Endothelial cell of umbilical vein (primary cell): ENCODE measurements around the gene YBX1. TPM values are rescaled to one million over a fixed set of nuclear protein-coding genes. Genes with fewer than 3 reads are reported as not detected.
"Not testable (repeated sequence)": the region's sequence is repeated elsewhere in the genome, so short reads cannot be mapped to it uniquely, and the experiment has no call there.

Experiments
- BruUV-seq: library from RNA; stranded (reverse); fragments of 400-500 nt; replicated peaks from 2 replicates; lab custom pipeline; 2021; lab: Mats Ljungman, UMichigan
- CTCF ChIA-PET: fragments of 300-600, 350-600 bp; sonication (Branson Sonifier 250); formaldehyde crosslinking; loops from one replicate; lab custom pipeline; 2021; ENCODE audit warnings: antibody characterized with exemption, inconsistent platforms; lab: Charles Lee
- POLR2A ChIA-PET: fragments of 300-600, 350-600 bp; sonication (Branson Sonifier 250); formaldehyde crosslinking; loops from one replicate; lab custom pipeline; 2021; ENCODE audit warnings: antibody characterized with exemption, inconsistent platforms; lab: Charles Lee
- DNase-seq: peaks from one replicate; pipeline ENCODE4 v3.0.0-alpha.2; 2011; ENCODE audit warnings: low read depth, low spot score
- FAIRE-seq: peaks from 2 replicates; lab custom pipeline; 2011; peaks lifted over from hg19 to GRCh38; lab: Jason Lieb, UNC
- H2AFZ ChIP-seq: 2 replicates; pipeline ENCODE4 v1.6.0; 2012; ENCODE audit warnings: low read depth, low read length, control low read depth, inconsistent platforms
- H3K27ac ChIP-seq: 2 replicates; pipeline ENCODE4 v1.5.1; 2011; ENCODE audit warnings: low read depth, mild to moderate bottlenecking, control low read depth, low read length, moderate library complexity; ENCODE audit not compliant: insufficient read depth
- H3K27me3 ChIP-seq, 2 experiments: 2 replicates each; pipeline versions ENCODE4 v1.6.0 to v1.6.1; 2011; ENCODE audit warnings: low read length in 2 of 2, mixed read lengths in 1 of 2; ENCODE audit not compliant: control insufficient read depth in 2 of 2, insufficient read depth in 2 of 2
- H3K36me3 ChIP-seq, 2 experiments: 2 replicates in 1 of 2; 3 replicates in 1 of 2; pipeline ENCODE4 v1.5.1; 2011; ENCODE audit warnings: low read length in 2 of 2, mild to moderate bottlenecking in 1 of 2, moderate library complexity in 1 of 2; ENCODE audit not compliant: control insufficient read depth in 2 of 2, insufficient read depth in 2 of 2; ENCODE audit errors: extremely low read depth in 1 of 2
- H3K4me1 ChIP-seq: 3 replicates; pipeline ENCODE4 v1.5.1; 2011; ENCODE audit warnings: mild to moderate bottlenecking, low read length; ENCODE audit not compliant: control insufficient read depth, insufficient read depth; ENCODE audit errors: extremely low read depth
- H3K4me2 ChIP-seq: 2 replicates; pipeline ENCODE4 v1.6.1; 2011; ENCODE audit warnings: low read length, control low read depth, mixed read lengths; ENCODE audit not compliant: insufficient read depth
- H3K4me3 ChIP-seq, 3 experiments: fragments of 200-600 bp in 1 of 3; sonication (generic), shearing (Covaris generic) in 1 of 3; replicated peaks in 1 of 3; 2 replicates each; pipeline ENCODE4 v1.5.1; 2011 to 2016; ENCODE audit warnings: control low read depth in 3 of 3, low read length in 3 of 3, mild to moderate bottlenecking in 2 of 3, inconsistent platforms in 1 of 3, low read depth in 1 of 3, moderate library complexity in 1 of 3; ENCODE audit not compliant: insufficient read depth in 1 of 3
- H3K79me2 ChIP-seq: 2 replicates; pipeline ENCODE4 v1.6.0; 2012; ENCODE audit warnings: low read length, inconsistent platforms; ENCODE audit not compliant: control insufficient read depth, insufficient read depth
- H3K9ac ChIP-seq: replicated peaks from 2 replicates; pipeline ENCODE3; 2011; ENCODE audit warnings: low read length, control low read depth; ENCODE audit not compliant: insufficient read depth; ENCODE audit errors: extremely low read depth
- H3K9me1 ChIP-seq: replicated peaks from 3 replicates; pipeline ENCODE4 v1.6.0; 2011; ENCODE audit warnings: mild to moderate bottlenecking, low read length; ENCODE audit not compliant: control insufficient read depth, insufficient read depth; ENCODE audit errors: extremely low read depth
- H3K9me3 ChIP-seq: replicated peaks from 2 replicates; pipeline ENCODE4 v1.5.1; 2012; ENCODE audit warnings: low read length, inconsistent platforms; ENCODE audit not compliant: control insufficient read depth, insufficient read depth
- H4K20me1 ChIP-seq: replicated peaks from 2 replicates; pipeline ENCODE3; 2011; ENCODE audit warnings: mild to moderate bottlenecking, low read length; ENCODE audit not compliant: control insufficient read depth, insufficient read depth; ENCODE audit errors: extremely low read depth
- CTCF ChIP-seq, 2 donors: IDR thresholded peaks; 1 replicate in 1 of 2; 2 replicates in 1 of 2; pipeline ENCODE4 v1.5.1; 2011; ENCODE audit warnings: low read length in 2 of 2, mild to moderate bottlenecking in 2 of 2, moderate library complexity in 2 of 2, control low read depth in 1 of 2, inconsistent platforms in 1 of 2, low read depth in 1 of 2; ENCODE audit not compliant: insufficient read depth in 1 of 2; ENCODE audit errors: extremely low read depth in 1 of 2
- EZH2 ChIP-seq: IDR thresholded peaks from 2 replicates; pipeline ENCODE4 v1.6.1; 2012; ENCODE audit warnings: borderline replicate concordance, low read depth, mild to moderate bottlenecking, moderate library complexity, low read length, inconsistent platforms; ENCODE audit not compliant: severe bottlenecking
- FOS ChIP-seq: IDR thresholded peaks from 2 replicates; pipeline ENCODE4 v1.6.1; 2011; ENCODE audit warnings: mild to moderate bottlenecking, low read length, moderate library complexity, borderline replicate concordance; ENCODE audit not compliant: insufficient read depth
- GATA2 ChIP-seq: IDR thresholded peaks from 2 replicates; pipeline ENCODE4 v1.7.0; 2011; ENCODE audit warnings: low read depth, mild to moderate bottlenecking, moderate library complexity, mixed read lengths, low read length; ENCODE audit not compliant: insufficient read length, insufficient read depth
- JUN ChIP-seq: IDR thresholded peaks from 2 replicates; pipeline ENCODE4 v1.6.1; 2011; ENCODE audit warnings: borderline replicate concordance, low read depth; ENCODE audit not compliant: insufficient read length, insufficient read depth
- MAX ChIP-seq: IDR thresholded peaks from 2 replicates; pipeline ENCODE4 v1.6.1; 2011; ENCODE audit not compliant: insufficient read depth, insufficient read length
- MYC ChIP-seq: IDR thresholded peaks from one replicate; pipeline ENCODE4 v1.6.1; 2011; ENCODE audit warnings: mild to moderate bottlenecking, low read depth, low read length
- POLR2A ChIP-seq: IDR thresholded peaks from 2 replicates; pipeline ENCODE4 v1.6.1; 2012; ENCODE audit warnings: low read depth, mild to moderate bottlenecking, control low read depth, low read length
- POLR2AphosphoS5 ChIP-seq: IDR thresholded peaks from 2 replicates; pipeline ENCODE4 v1.6.1; 2012; ENCODE audit warnings: low read depth, mild to moderate bottlenecking, control low read depth, low read length, moderate library complexity; ENCODE audit not compliant: insufficient read depth
- dilution Hi-C: fragments of 300-500 bp; cut with MboI; formaldehyde crosslinking; loops from one replicate; pipeline ENCODE4 v1.15.0; 2019; ENCODE audit warnings: low sequenced_read_pairs; ENCODE audit not compliant: extremely low pct_ligation_motif_present
- intact Hi-C: fragments of 100-400 bp; cut with micrococcal nuclease; formaldehyde crosslinking; loops from one replicate; pipeline ENCODE4 v1.10.0; 2022
- polyA plus RNA-seq, 4 experiments: library from polyadenylated mRNA; depleted of rRNA in 3 of 4; stranded (reverse) in 3 of 4; unstranded in 1 of 4; fragments of >200 nt; gene quantifications; 2 replicates each; pipeline versions ENCODE4 v1.2.1 to v1.2.3, GENCODE V29; 2011 to 2012; ENCODE audit warnings: missing spikeins in 1 of 4
- total RNA-seq: library from RNA; stranded (reverse); gene quantifications from 2 replicates; pipeline ENCODE4 v1.2.3, GENCODE V29; 2021

YBX1 gene
- total and polyA plus RNA-seq, 2 donors (not counting 3 experiments of a cell fraction or from before 2014, with no cell fraction given) = 430 to 783 TPM

GRCh38 chr1:42750041-42750440 lies 67.8 kb downstream of the YBX1 start:
- ChIA-PET CTCF (interaction anchor here (1.1 to 3.0 kb wide), 2 partner anchors 16 to 172 kb away, joined by 3 to 18 read pairs; no protein-coding TSS in a partner anchor), POLR2A (no interaction called here)
- Histone ChIP-seq H3K9me3 (no peaks in the 10 kb centered on the region), H3K4me1 (no peaks in the 10 kb centered on the region), H3K9ac (no peak overlapping the region), H3K27me3 (no peaks in the 10 kb centered on the region), H3K4me3 (no peak overlapping the region), H3K9me1 (no peaks in the 10 kb centered on the region), H3K79me2 (no peaks in the 10 kb centered on the region), H3K4me2 (no peak overlapping the region), H3K36me3 (peaks cover 17 to 62% of the 10 kb centered on the region in 2 experiments), H3K27ac (no peak overlapping the region), H4K20me1 (no peaks in the 10 kb centered on the region), H2AFZ (no peak overlapping the region)
- FAIRE-seq (no peak), DNase-seq (no peak)
- dilution Hi-C loops = no loop called here
- intact Hi-C loops = no loop called here
- TF ChIP-seq MYC (no peak), EZH2 (no peak), FOS (no peak), JUN (no peak), POLR2AphosphoS5 (no peak), POLR2A (no peak), MAX (no peak), CTCF (IDR thresholded peaks at IDR 0.05; ENCODE audit: extremely low read depth in 1 of 2, insufficient read depth in 1 of 2, low read depth in 1 of 2, low read length in 2 of 2) (no peak), GATA2 (no peak)
- no TSS peak for BruUV-seq

DNA sequence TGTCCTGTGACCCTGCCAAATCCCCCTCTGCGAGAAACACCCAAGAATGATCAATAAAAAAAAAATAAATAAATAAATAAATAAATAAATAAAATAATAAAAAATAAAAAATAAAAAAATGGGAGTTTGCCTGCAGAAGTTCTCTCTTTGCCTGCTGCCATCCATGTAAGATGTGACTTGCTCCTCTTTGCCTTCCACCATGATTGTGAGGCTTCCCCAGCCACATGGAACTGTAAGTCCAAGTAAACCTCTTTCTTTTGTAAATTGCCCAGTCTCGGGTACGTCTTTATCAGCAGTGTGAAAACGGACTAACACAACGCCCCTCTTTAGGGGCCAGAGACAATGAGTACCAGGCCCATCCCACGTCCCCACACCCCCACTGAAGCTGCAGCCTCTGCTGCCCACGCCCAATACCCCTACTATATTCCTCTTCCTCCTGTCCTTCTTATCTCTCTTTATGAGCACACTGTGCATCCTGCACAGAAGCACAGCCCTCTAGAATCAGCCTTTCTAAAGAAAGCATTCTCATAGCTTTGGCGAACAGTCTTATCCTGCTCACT lies 69.4 kb downstream of the YBX1 start:
- H3K9me3 ChIP-seq, H2AFZ ChIP-seq, dilution Hi-C loops, FAIRE-seq, H3K4me3 ChIP-seq, H3K9me1 ChIP-seq, DNase-seq, H3K27ac ChIP-seq, H3K9ac ChIP-seq, BruUV-seq, H3K4me2 ChIP-seq, intact Hi-C loops, H3K4me1 ChIP-seq, H3K27me3 ChIP-seq, H3K79me2 ChIP-seq, POLR2A ChIA-PET, H4K20me1 ChIP-seq, CTCF ChIA-PET: not testable (repeated sequence)
- peaks cover 30 to 70% of the 10 kb centered on the region in 2 experiments for H3K36me3 ChIP-seq
